ENCODE results near the gene SAE1. TPM values are rescaled to one million over a fixed set of nuclear protein-coding genes. Genes with fewer than 3 reads are reported as not detected.

The SAE1 gene
- total and polyA plus RNA-seq, 7 donors = 50.5 to 191 (median 109) TPM

GRCh38 chr19:47240556-47240955 is 109.9 kb downstream of the SAE1 start:
- DNase-seq = no peak
- 51 to 59% methylated on average over 6 of the region's 6 CpGs for WGBS, 2 donors
- H3K27ac ChIP-seq = peak overlapping the region in 1 of 4 donors; percentile 20
- no peaks in the 10 kb centered on the region for H3K36me3 ChIP-seq
- TF ChIP-seq POLR2AphosphoS5 (IDR thresholded peaks at IDR 0.05) (no peak), EP300 (IDR thresholded peaks at IDR 0.05) (no peak), POLR2A (IDR thresholded peaks at IDR 0.05) (no peak)
- TF ChIP-seq, protein P1, sequence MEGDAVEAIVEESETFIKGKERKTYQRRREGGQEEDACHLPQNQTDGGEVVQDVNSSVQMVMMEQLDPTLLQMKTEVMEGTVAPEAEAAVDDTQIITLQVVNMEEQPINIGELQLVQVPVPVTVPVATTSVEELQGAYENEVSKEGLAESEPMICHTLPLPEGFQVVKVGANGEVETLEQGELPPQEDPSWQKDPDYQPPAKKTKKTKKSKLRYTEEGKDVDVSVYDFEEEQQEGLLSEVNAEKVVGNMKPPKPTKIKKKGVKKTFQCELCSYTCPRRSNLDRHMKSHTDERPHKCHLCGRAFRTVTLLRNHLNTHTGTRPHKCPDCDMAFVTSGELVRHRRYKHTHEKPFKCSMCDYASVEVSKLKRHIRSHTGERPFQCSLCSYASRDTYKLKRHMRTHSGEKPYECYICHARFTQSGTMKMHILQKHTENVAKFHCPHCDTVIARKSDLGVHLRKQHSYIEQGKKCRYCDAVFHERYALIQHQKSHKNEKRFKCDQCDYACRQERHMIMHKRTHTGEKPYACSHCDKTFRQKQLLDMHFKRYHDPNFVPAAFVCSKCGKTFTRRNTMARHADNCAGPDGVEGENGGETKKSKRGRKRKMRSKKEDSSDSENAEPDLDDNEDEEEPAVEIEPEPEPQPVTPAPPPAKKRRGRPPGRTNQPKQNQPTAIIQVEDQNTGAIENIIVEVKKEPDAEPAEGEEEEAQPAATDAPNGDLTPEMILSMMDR (IDR thresholded peaks at IDR 0.05) = no peak
- H3K4me1 ChIP-seq = peaks cover 0 to 47% (median 43%) of the 10 kb centered on the region in 4 donors
- no peak overlapping the region for H3K4me3 ChIP-seq
- H3K27me3 ChIP-seq = no peaks in the 10 kb centered on the region
- intact Hi-C loops (cut with DNase I) = loop anchor here (5.0 to 10.0 kb wide), 2 partner anchors 108 to 196 kb away; partner anchors contain the start of genes SAE1 and TMEM160
- H3K9me3 ChIP-seq = no peaks in the 10 kb centered on the region

- intact Hi-C loops (cut with DNase I) = loop anchor here (5.0 to 10.0 kb wide), 2 partner anchors 109 to 196 kb away; partner anchors contain the start of genes SAE1 and TMEM160
- TF ChIP-seq EP300 (IDR thresholded peaks at IDR 0.05) (no peak), POLR2A (IDR thresholded peaks at IDR 0.05) (no peak)
- TF ChIP-seq, protein P1 (IDR thresholded peaks at IDR 0.05) = no peak
Observed at GRCh38 chr19:47240996-47241918, 110.6 kb downstream of the SAE1 start.

GRCh38 chr19:47241919-47242577 is 111.4 kb downstream of the SAE1 start:
- no peaks in the 10 kb centered on the region for H3K27me3 ChIP-seq
- DNase-seq = no peak
- H3K36me3 ChIP-seq = no peaks in the 10 kb centered on the region
- peaks cover 0 to 47% (median 43%) of the 10 kb centered on the region in 4 donors for H3K4me1 ChIP-seq
- no peaks in the 10 kb centered on the region for H3K9me3 ChIP-seq
- intact Hi-C loops (cut with DNase I) = loop anchor here (5.0 to 10.0 kb wide), 2 partner anchors 110 to 197 kb away; partner anchors contain the start of genes SAE1 and TMEM160
- WGBS, 2 donors = 75 to 87% methylated on average over 7 of the region's 7 CpGs
- TF ChIP-seq, protein P1 (IDR thresholded peaks at IDR 0.05) = no peak
- TF ChIP-seq EP300 (IDR thresholded peaks at IDR 0.05) = no peak
- TF ChIP-seq POLR2AphosphoS5 (IDR thresholded peaks at IDR 0.05) = no peak
- TF ChIP-seq POLR2A (IDR thresholded peaks at IDR 0.05) = no peak
- peak overlapping the region in 3 of 4 donors; percentile 84 to 88 (median 85) for H3K27ac ChIP-seq
- no peak overlapping the region for H3K4me3 ChIP-seq

More at GRCh38 chr19:47240996-47241918, 110.6 kb downstream of the SAE1 start:
- Histone ChIP-seq H3K27me3 (no peaks in the 10 kb centered on the region), H3K4me3 (no peak overlapping the region), H3K36me3 (no peaks in the 10 kb centered on the region), H3K9me3 (no peaks in the 10 kb centered on the region), H3K4me1 (peaks cover 0 to 47% (median 43%) of the 10 kb centered on the region in 4 donors), H3K27ac (peak overlapping the region in 1 of 4 donors; percentile 20)
- WGBS, 2 donors = 3 to 8% methylated on average over 27 of the region's 27 CpGs
- peak; percentile 86 for DNase-seq

DNA sequence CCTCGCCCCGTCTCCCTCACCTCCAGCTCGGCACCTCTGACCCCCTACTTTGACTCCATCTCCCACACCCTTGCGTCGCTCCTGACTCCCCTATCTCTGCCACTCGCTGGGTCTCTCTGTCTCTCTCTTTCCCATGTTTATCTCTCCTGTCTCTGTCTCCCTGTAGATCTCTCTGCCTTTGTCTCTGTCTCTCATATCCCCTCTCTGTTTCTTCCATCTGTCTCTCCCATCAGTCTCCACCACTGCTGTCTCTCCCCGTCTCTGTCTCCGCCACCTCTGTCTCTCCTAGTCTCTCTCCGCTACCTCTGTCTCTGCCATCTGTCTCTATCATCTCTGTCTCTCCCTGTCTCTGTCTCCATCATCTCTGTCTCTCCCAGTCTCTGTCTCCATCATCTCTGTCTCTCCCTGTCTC is 112.7 kb downstream of the SAE1 start:
- no peak for DNase-seq
- no peak for TF ChIP-seq POLR2AphosphoS5 (IDR thresholded peaks at IDR 0.05)
- H3K4me3 ChIP-seq = peak overlapping the region in 3 of 4 donors; percentile 19 to 42 (median 30)
- intact Hi-C loops (cut with DNase I) = loop anchor here (5.0 to 10.0 kb wide), 2 partner anchors 111 to 199 kb away; partner anchors contain the start of genes SAE1 and TMEM160
- H3K36me3 ChIP-seq = no peaks in the 10 kb centered on the region
- peak overlapping the region; percentile 84 to 88 (median 86) for H3K27ac ChIP-seq
- no peaks in the 10 kb centered on the region for H3K9me3 ChIP-seq
- H3K27me3 ChIP-seq = no peaks in the 10 kb centered on the region
- 14 to 21% methylated on average over 9 of the region's 9 CpGs for WGBS, 2 donors
- peaks cover 0 to 51% (median 43%) of the 10 kb centered on the region in 4 donors for H3K4me1 ChIP-seq
